HCT116 (cell line): ENCODE measurements around the gene UBE2L3. TPM values are rescaled to one million over a fixed set of nuclear protein-coding genes. Genes with fewer than 3 reads are reported as not detected.

Experiments used
- ATAC-seq: fragments of 200-7000 bp; cut with Tn5 transposase; 2 replicates; pipeline ENCODE4 v1.9.1; 2020; ENCODE audit warnings: mild to moderate bottlenecking, moderate library complexity
- BruUV-seq: library from RNA; stranded (reverse); fragments of 400-500 nt; replicated peaks from 2 replicates; lab custom pipeline; 2021; lab: Mats Ljungman, UMichigan
- CTCF ChIA-PET: fragments of 300-600 bp; sonication (Branson Sonifier 250); formaldehyde crosslinking; loops from one replicate; lab custom pipeline; 2021; ENCODE audit warnings: antibody characterized with exemption; lab: Charles Lee
- POLR2A ChIA-PET: fragments of 300-600, 350-600 bp; sonication (Branson Sonifier 250); formaldehyde crosslinking; loops from one replicate; lab custom pipeline; 2021; ENCODE audit warnings: antibody characterized with exemption; lab: Charles Lee
- RAD21 ChIA-PET, 2 experiments: fragments of 300-600 bp; sonication (Branson Sonifier 250); formaldehyde crosslinking; loops; one replicate each; lab custom pipeline; 2023; ENCODE audit warnings: low total read pairs in 2 of 2; ENCODE audit not compliant: uncharacterized antibody in 2 of 2, unreplicated experiment in 2 of 2, low non-redundant PET in 1 of 2; lab: Charles Lee
- DNase-seq: peaks from one replicate; pipeline ENCODE4 v3.0.0-alpha.2; 2010; ENCODE audit warnings: low read depth, low spot score
- H2AFZ ChIP-seq: fragments of 200-600 bp; shearing (Covaris generic), sonication (generic); 2 replicates; pipeline ENCODE4 v1.6.1; 2017; ENCODE audit warnings: low read depth, mixed run types, mixed read lengths, antibody characterized with exemption, low read length; ENCODE audit not compliant: poor library complexity, severe bottlenecking
- H3K27ac ChIP-seq: 2 replicates; pipeline ENCODE4 v1.5.1; 2012; ENCODE audit warnings: low read depth, low read length
- H3K27me3 ChIP-seq: fragments of 200-600 bp; sonication (generic); 2 replicates; pipeline ENCODE4 v1.6.1; 2016; ENCODE audit warnings: mixed run types, low read length, mixed read lengths; ENCODE audit not compliant: insufficient read depth
- H3K36me3 ChIP-seq, 2 experiments: fragments of 200-500 bp in 1 of 2; fragments of 200-600 bp in 1 of 2; sonication (Bioruptor generic) in 1 of 2; sonication (generic) in 1 of 2; 2 replicates each; pipeline versions ENCODE4 v1.5.1 to v1.6.1; 2014 to 2016; ENCODE audit warnings: low read length in 2 of 2, inconsistent platforms in 1 of 2, mixed read lengths in 1 of 2, mixed run types in 1 of 2; ENCODE audit not compliant: insufficient read depth in 2 of 2, control insufficient read depth in 1 of 2
- H3K4me1 ChIP-seq, 2 experiments: fragments of 200-600 bp in 1 of 2; sonication (generic) in 1 of 2; 2 replicates each; pipeline versions ENCODE4 v1.5.1 to v1.6.1; 2012 to 2017; ENCODE audit warnings: low read length in 2 of 2, inconsistent platforms in 1 of 2, mild to moderate bottlenecking in 1 of 2, mixed read lengths in 1 of 2, mixed run types in 1 of 2, moderate library complexity in 1 of 2; ENCODE audit not compliant: insufficient read depth in 2 of 2, control insufficient read depth in 1 of 2
- H3K4me2 ChIP-seq: fragments of 200-600 bp; sonication (generic); 2 replicates; pipeline ENCODE4 v1.6.1; 2017; ENCODE audit warnings: mixed run types, low read length, mixed read lengths
- H3K4me3 ChIP-seq, 2 experiments: fragments of 200-600 bp in 1 of 2; sonication (generic) in 1 of 2; replicated peaks in 1 of 2; 2 replicates each; pipeline ENCODE4 v1.5.1; 2011 to 2016; ENCODE audit warnings: low read length in 2 of 2, control low read depth in 1 of 2, low read depth in 1 of 2, mild to moderate bottlenecking in 1 of 2, mixed read lengths in 1 of 2, mixed run types in 1 of 2
- H3K79me2 ChIP-seq: fragments of 200-600 bp; sonication (generic); 2 replicates; pipeline ENCODE4 v1.6.1; 2017; ENCODE audit warnings: mild to moderate bottlenecking, mixed run types, low read length, moderate library complexity, mixed read lengths; ENCODE audit not compliant: insufficient read depth
- H3K9ac ChIP-seq: fragments of 200-600 bp; sonication (generic); 2 replicates; pipeline ENCODE4 v1.6.1; 2016; ENCODE audit warnings: low read length, mixed read lengths
- H3K9me2 ChIP-seq: fragments of 200-600 bp; sonication (generic), shearing (Covaris generic); 2 replicates; pipeline ENCODE4 v1.6.1; 2017; ENCODE audit warnings: mixed run types, mild to moderate bottlenecking, moderate library complexity; ENCODE audit not compliant: insufficient read depth
- H3K9me3 ChIP-seq, 2 experiments: fragments of 200-500 bp in 1 of 2; fragments of 200-600 bp in 1 of 2; sonication (Bioruptor generic) in 1 of 2; sonication (generic) in 1 of 2; 2 replicates each; pipeline ENCODE4 v1.6.1; 2014 to 2017; ENCODE audit warnings: low read length in 2 of 2, mixed read lengths in 2 of 2, inconsistent platforms in 1 of 2, low read depth in 1 of 2, mild to moderate bottlenecking in 1 of 2, mixed run types in 1 of 2, moderate library complexity in 1 of 2; ENCODE audit not compliant: control insufficient read depth in 1 of 2, insufficient read depth in 1 of 2
- H4K20me1 ChIP-seq: fragments of 200-600 bp; sonication (generic), shearing (Covaris generic); 2 replicates; pipeline ENCODE4 v1.6.1; 2017; ENCODE audit warnings: mixed run types, mild to moderate bottlenecking, moderate library complexity; ENCODE audit not compliant: insufficient read depth
- CEBPB ChIP-seq: IDR thresholded peaks from 2 replicates; pipeline ENCODE4 v1.6.1; 2012; ENCODE audit warnings: low read depth
- EZH2 ChIP-seq: fragments of 200-600 bp; sonication (generic); IDR thresholded peaks from 2 replicates; pipeline ENCODE4 v1.6.1; 2017; ENCODE audit warnings: antibody characterized with exemption, mixed run types
- EZH2phosphoT487 ChIP-seq: fragments of 200-600 bp; IDR thresholded peaks from 2 replicates; pipeline ENCODE4 v1.6.1; 2018; ENCODE audit warnings: antibody characterized with exemption, borderline replicate concordance
- FOSL1 ChIP-seq: IDR thresholded peaks from 2 replicates; pipeline ENCODE4 v1.6.1; 2012; ENCODE audit warnings: low read depth
- JUND ChIP-seq: IDR thresholded peaks from 2 replicates; pipeline ENCODE4 v1.6.1; 2012
- MAX ChIP-seq: IDR thresholded peaks from 2 replicates; pipeline ENCODE4 v1.6.1; 2012
- POLR2AphosphoS5 ChIP-seq: IDR thresholded peaks from 2 replicates; pipeline ENCODE4 v1.6.1; 2011; ENCODE audit warnings: mild to moderate bottlenecking, low read depth, low read length, moderate library complexity
- RAD21 ChIP-seq: IDR thresholded peaks from 2 replicates; pipeline ENCODE4 v1.6.1; 2012; ENCODE audit warnings: low read depth, mild to moderate bottlenecking
- SRF ChIP-seq: IDR thresholded peaks from 2 replicates; pipeline ENCODE4 v1.6.1; 2012; ENCODE audit warnings: low read depth
- TCF7L2 ChIP-seq: IDR thresholded peaks from 2 replicates; pipeline ENCODE4 v1.7.0; 2011; ENCODE audit warnings: borderline replicate concordance, inconsistent platforms; ENCODE audit not compliant: insufficient read depth, insufficient read length; ENCODE audit errors: extremely low read depth
- ZNF274 ChIP-seq: fragments of 200-500 bp; sonication (Bioruptor generic); IDR thresholded peaks from 2 replicates; pipeline ENCODE4 v1.6.1; 2014; ENCODE audit warnings: mild to moderate bottlenecking, low read depth, low read length, inconsistent platforms
- intact Hi-C: fragments of 100-400 bp; cut with micrococcal nuclease; formaldehyde crosslinking; loops from 2 replicates; pipeline ENCODE4 v1.10.0; 2022
- total RNA-seq: library from RNA; stranded (reverse); gene quantifications from one replicate; pipeline ENCODE4 v1.2.1, GENCODE V29; 2021; ENCODE audit not compliant: unreplicated experiment
- TF ChIP-seq, protein P1 (sequence below), 3 experiments: fragments of 200-600 bp in 1 of 3; sonication (generic) in 1 of 3; IDR thresholded peaks in 2 of 3; conservative IDR thresholded peaks in 1 of 3; 2 replicates each; pipeline ENCODE4 v1.5.1; 2012 to 2017; ENCODE audit warnings: low read depth in 2 of 3, low read length in 2 of 3, antibody characterized with exemption in 1 of 3, borderline replicate concordance in 1 of 3, control low read depth in 1 of 3, mild to moderate bottlenecking in 1 of 3, mixed read lengths in 1 of 3, mixed run types in 1 of 3, moderate library complexity in 1 of 3; ENCODE audit not compliant: insufficient read depth in 1 of 3
- TF ChIP-seq, protein P2 (sequence below): IDR thresholded peaks from 2 replicates; pipeline ENCODE4 v1.6.1; 2012; ENCODE audit warnings: low read depth

The UBE2L3 gene
- total RNA-seq, 1 experiment from 2014 or later: 55.6 TPM

DNA sequence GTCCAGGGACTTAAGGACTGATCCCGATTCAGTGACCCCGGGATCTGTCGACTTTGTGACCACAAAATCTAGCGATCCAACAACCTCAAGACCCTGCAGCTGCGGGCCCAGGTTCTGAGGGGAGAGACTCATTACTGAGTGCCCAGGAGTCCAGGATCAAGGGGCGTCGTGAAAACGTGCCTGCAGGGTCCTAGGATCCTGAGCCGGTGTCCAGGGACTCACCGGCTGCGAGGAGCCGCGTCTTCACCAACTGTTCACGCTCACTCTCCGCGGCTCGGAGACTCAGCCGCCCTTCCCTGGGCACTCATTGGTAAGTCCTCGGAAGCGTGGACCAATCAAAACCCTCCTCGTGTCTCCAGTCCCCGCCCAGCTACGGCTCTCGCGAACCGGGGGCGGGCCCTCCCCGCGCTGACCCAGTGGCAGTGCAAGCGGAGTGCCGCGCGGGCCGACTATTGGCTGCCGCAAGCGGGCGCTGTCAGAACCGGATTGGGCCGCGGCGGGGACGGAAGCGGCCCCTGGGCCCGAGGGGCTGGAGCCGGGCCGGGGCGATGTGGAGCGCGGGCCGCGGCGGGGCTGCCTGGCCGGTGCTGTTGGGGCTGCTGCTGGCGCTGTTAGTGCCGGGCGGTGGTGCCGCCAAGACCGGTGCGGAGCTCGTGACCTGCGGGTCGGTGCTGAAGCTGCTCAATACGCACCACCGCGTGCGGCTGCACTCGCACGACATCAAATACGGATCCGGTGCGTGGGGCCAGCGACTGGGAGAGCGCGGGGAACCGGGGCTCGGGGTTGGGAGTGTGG, 74.5 kb downstream of the UBE2L3 start, which contains the start of gene SDF2L1 (continued):
- TF ChIP-seq TCF7L2 (peak; percentile 9), FOSL1 (no peak), SRF (no peak), EZH2phosphoT487 (no peak), CEBPB (no peak), POLR2AphosphoS5 (peak; percentile 72), MAX (peak; percentile 65), ZNF274 (no peak), EZH2 (no peak), JUND (no peak)
- TF ChIP-seq, all 23 proteins: peak for 8

GRCh38 chr22:21642584-21643448, 75.3 kb downstream of the UBE2L3 start:
- Histone ChIP-seq H3K4me2 (peak overlapping the region; percentile 94), H3K4me3 (peak overlapping the region; percentile 88 to 93), H3K79me2 (peaks cover 21% of the 10 kb centered on the region; the same call in 1 of the 2 replicates), H3K27ac (peak overlapping the region; percentile 81), H3K36me3 (peaks cover 3 to 10% of the 10 kb centered on the region in 2 experiments; a peak in 2 of 4 replicates), H3K27me3 (no peaks in the 10 kb centered on the region), H4K20me1 (peaks cover 5% of the 10 kb centered on the region; the same call in 1 of the 2 replicates), H3K9ac (peak overlapping the region; percentile 97), H3K9me2 (no peaks in the 10 kb centered on the region), H2AFZ (no peak overlapping the region), H3K4me1 (peaks cover 12 to 35% of the 10 kb centered on the region in 2 experiments), H3K9me3 (no peaks in the 10 kb centered on the region)
- RAD21 ChIA-PET: interaction anchor here in 1 of 2 experiments (0.6 kb wide), 1 partner anchor 39 kb away, joined by 3 read pairs; no protein-coding TSS in a partner anchor
- POLR2A ChIA-PET: interaction anchor here (0.7 to 3.3 kb wide), 10 partner anchors 8 to 70 kb away, joined by 3 to 43 read pairs (median 4); partner anchors contain the start of genes CCDC116, PPIL2 and YDJC
- peak; percentile 29 for ATAC-seq
- intact Hi-C loops: no loop called here
- BruUV-seq: TSS peak; percentile 57
- DNase-seq: no peak
- peak; percentile 72 for TF ChIP-seq RAD21
- TF ChIP-seq, protein P1, sequence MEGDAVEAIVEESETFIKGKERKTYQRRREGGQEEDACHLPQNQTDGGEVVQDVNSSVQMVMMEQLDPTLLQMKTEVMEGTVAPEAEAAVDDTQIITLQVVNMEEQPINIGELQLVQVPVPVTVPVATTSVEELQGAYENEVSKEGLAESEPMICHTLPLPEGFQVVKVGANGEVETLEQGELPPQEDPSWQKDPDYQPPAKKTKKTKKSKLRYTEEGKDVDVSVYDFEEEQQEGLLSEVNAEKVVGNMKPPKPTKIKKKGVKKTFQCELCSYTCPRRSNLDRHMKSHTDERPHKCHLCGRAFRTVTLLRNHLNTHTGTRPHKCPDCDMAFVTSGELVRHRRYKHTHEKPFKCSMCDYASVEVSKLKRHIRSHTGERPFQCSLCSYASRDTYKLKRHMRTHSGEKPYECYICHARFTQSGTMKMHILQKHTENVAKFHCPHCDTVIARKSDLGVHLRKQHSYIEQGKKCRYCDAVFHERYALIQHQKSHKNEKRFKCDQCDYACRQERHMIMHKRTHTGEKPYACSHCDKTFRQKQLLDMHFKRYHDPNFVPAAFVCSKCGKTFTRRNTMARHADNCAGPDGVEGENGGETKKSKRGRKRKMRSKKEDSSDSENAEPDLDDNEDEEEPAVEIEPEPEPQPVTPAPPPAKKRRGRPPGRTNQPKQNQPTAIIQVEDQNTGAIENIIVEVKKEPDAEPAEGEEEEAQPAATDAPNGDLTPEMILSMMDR (IDR thresholded peaks at IDR 0.05 in 2 of 3, conservative IDR thresholded peaks at IDR 0.05 in 1 of 3; ENCODE audit: borderline replicate concordance in 1 of 3, insufficient read depth in 1 of 3, low read depth in 2 of 3, low read length in 2 of 3): peak; percentile 70 to 75 (median 75); a peak in 5 of 6 replicates
- TF ChIP-seq, protein P2, sequence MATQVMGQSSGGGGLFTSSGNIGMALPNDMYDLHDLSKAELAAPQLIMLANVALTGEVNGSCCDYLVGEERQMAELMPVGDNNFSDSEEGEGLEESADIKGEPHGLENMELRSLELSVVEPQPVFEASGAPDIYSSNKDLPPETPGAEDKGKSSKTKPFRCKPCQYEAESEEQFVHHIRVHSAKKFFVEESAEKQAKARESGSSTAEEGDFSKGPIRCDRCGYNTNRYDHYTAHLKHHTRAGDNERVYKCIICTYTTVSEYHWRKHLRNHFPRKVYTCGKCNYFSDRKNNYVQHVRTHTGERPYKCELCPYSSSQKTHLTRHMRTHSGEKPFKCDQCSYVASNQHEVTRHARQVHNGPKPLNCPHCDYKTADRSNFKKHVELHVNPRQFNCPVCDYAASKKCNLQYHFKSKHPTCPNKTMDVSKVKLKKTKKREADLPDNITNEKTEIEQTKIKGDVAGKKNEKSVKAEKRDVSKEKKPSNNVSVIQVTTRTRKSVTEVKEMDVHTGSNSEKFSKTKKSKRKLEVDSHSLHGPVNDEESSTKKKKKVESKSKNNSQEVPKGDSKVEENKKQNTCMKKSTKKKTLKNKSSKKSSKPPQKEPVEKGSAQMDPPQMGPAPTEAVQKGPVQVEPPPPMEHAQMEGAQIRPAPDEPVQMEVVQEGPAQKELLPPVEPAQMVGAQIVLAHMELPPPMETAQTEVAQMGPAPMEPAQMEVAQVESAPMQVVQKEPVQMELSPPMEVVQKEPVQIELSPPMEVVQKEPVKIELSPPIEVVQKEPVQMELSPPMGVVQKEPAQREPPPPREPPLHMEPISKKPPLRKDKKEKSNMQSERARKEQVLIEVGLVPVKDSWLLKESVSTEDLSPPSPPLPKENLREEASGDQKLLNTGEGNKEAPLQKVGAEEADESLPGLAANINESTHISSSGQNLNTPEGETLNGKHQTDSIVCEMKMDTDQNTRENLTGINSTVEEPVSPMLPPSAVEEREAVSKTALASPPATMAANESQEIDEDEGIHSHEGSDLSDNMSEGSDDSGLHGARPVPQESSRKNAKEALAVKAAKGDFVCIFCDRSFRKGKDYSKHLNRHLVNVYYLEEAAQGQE: no peak
- CTCF ChIA-PET: interaction anchor here (0.8 to 3.7 kb wide), 15 partner anchors 9 to 660 kb away, joined by 3 to 103 read pairs (median 4); partner anchors contain the start of genes CCDC116, LZTR1, PPIL2 and YDJC
